Ishikawa (cell line): Measurements from ENCODE around the gene NOXO1.

Experiments
- CEBPB ChIP-seq: IDR thresholded peaks from 2 replicates; pipeline ENCODE4 v1.6.1; 2012
- CREB1 ChIP-seq: IDR thresholded peaks from 2 replicates; pipeline ENCODE4 v1.6.1; 2012; ENCODE audit warnings: low read depth
- EGR1 ChIP-seq: IDR thresholded peaks from 2 replicates; pipeline ENCODE4 v1.6.1; 2012
- EP300 ChIP-seq: IDR thresholded peaks from 2 replicates; pipeline ENCODE4 v1.6.1; 2012; ENCODE audit warnings: borderline replicate concordance
- FOXM1 ChIP-seq: IDR thresholded peaks from 2 replicates; pipeline ENCODE4 v1.6.1; 2012; ENCODE audit warnings: low read depth, borderline replicate concordance
- MAX ChIP-seq: IDR thresholded peaks from 2 replicates; pipeline ENCODE4 v1.6.1; 2012
- NFIC ChIP-seq: IDR thresholded peaks from 2 replicates; pipeline ENCODE4 v1.6.1; 2012
- RAD21 ChIP-seq: IDR thresholded peaks from 2 replicates; pipeline ENCODE4 v1.6.1; 2012; ENCODE audit warnings: low read depth
- REST ChIP-seq: IDR thresholded peaks from 2 replicates; pipeline ENCODE4 v1.6.1; 2012; ENCODE audit warnings: low read depth, mild to moderate bottlenecking
- TAF1 ChIP-seq: IDR thresholded peaks from 2 replicates; pipeline ENCODE4 v1.6.1; 2012; ENCODE audit warnings: low read depth, mild to moderate bottlenecking
- TCF12 ChIP-seq: IDR thresholded peaks from 2 replicates; pipeline ENCODE4 v1.6.1; 2012; ENCODE audit warnings: low read depth
- TEAD4 ChIP-seq: IDR thresholded peaks from 2 replicates; pipeline ENCODE4 v1.6.1; 2012
- YY1 ChIP-seq: IDR thresholded peaks from 2 replicates; pipeline ENCODE4 v1.6.1; 2012; ENCODE audit warnings: low read depth
- ZBTB7A ChIP-seq: IDR thresholded peaks from 2 replicates; pipeline ENCODE4 v1.6.1; 2012; ENCODE audit warnings: low read depth
- TF ChIP-seq, protein P1 (sequence below): IDR thresholded peaks from 2 replicates; pipeline ENCODE4 v1.6.1; 2012

The NOXO1 gene

DNA sequence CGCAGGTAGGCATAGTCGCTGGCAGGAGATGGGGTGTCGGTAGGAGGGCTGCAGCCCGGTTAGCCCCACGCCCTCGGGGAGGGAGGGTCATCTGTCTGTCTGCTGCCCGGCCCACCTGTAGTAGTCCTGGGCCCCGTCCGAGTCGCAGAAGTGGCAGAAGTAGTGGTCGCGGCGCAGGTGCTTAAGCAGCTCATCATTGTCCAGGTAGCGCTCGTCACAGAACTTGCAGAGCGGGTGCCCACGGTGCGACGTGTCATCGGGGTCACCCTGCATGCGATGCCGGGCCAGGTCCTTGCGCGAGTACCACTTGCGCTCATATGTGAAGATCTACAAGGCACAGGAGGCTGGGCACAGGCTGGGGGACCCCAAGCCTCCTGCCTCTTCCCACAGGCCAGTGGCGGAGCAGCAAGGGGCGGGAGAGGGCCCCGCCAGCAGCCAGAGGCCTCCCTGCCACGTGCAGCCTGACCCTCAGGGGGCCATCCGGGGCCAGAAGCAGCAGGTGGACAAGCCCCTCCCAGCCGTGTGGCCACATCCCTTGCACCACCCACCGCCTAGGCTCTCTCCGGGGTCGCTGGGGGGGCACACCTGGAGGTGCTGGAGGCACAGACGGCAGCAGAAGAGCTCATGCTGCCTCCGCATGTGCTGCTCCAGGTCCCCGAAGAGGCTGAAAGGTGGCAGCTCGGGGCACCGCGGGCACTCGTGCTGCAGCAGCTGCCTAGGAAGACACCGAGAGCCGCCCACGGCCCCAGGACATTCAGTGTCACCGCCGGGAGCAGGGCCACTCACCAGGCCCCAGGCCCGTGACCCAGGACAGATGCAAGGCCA is 21.3 kb upstream of the NOXO1 start:
- no peak for TF ChIP-seq TCF12
- TF ChIP-seq ZBTB7A, result no peak
- TF ChIP-seq CREB1, result no peak
- TF ChIP-seq REST, result no peak
- TF ChIP-seq EGR1, result no peak
- no peak for TF ChIP-seq TAF1
- TF ChIP-seq RAD21, result no peak
- no peak for TF ChIP-seq FOXM1
- TF ChIP-seq, protein P1, sequence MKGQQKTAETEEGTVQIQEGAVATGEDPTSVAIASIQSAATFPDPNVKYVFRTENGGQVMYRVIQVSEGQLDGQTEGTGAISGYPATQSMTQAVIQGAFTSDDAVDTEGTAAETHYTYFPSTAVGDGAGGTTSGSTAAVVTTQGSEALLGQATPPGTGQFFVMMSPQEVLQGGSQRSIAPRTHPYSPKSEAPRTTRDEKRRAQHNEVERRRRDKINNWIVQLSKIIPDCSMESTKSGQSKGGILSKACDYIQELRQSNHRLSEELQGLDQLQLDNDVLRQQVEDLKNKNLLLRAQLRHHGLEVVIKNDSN, result no peak
- no peak for TF ChIP-seq YY1
- no peak for TF ChIP-seq MAX
- TF ChIP-seq NFIC, result no peak
- no peak for TF ChIP-seq EP300
- no peak for TF ChIP-seq TEAD4
- TF ChIP-seq CEBPB, result no peak

DNA sequence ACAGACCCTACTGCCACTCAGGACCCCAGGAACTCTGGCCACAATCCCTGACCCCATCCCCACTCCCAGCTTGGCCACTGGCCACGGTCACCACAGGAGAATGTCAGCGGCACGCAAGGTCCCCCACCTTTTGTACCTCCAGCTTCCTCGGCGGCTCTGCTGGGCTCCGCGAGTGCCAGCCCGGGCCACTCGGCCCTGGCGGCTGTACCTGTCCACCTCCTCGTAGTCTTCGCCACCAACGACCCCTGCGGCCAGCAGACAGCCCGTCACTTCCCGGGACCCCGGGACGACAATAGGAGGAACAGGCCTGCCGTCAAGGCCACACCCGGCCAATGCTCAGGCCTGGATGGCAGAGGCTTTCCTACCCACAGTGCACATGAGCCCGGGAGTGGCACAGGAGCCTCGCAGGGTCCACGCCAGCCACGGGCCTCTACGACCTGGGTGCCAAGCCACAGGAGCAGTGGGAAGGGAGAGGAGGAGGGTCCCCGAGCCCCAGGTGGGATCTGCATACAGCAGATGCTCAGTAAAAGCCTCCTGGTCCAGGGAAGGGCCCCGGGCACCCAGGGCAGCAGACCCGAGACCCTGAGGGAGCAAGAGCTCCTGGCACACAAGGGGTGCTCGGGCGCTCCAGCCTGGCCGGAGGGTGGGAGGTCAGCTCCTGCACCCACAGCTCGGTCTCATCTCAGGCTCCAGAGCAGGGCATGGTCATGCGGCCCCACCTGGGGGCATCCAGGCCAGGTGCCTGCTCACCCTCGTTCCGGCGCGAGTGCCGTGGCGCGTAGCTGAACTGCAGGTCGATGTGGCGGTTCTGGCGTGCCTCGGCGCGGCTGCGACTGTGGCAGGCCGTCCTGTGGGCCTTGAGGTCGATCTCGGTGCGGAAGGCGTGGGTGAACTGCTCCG is 20.4 kb upstream of the NOXO1 start:
- TF ChIP-seq TCF12, result no peak
- TF ChIP-seq NFIC, result no peak
- TF ChIP-seq TEAD4, result no peak
- TF ChIP-seq CEBPB, result no peak
- TF ChIP-seq MAX, result no peak
- no peak for TF ChIP-seq RAD21
- no peak for TF ChIP-seq REST
- TF ChIP-seq, protein P1, result no peak
- no peak for TF ChIP-seq TAF1

- TF ChIP-seq REST, result no peak
- TF ChIP-seq NFIC, result no peak
- no peak for TF ChIP-seq ZBTB7A
- no peak for TF ChIP-seq MAX
- no peak for TF ChIP-seq TCF12
- TF ChIP-seq YY1, result no peak
- TF ChIP-seq, protein P1, result no peak
- TF ChIP-seq CREB1, result no peak
- TF ChIP-seq TEAD4, result no peak
- no peak for TF ChIP-seq CEBPB
- no peak for TF ChIP-seq TAF1
- TF ChIP-seq EP300, result no peak
Observed at GRCh38 chr16:2001035-2001434, 19.8 kb upstream of the NOXO1 start.
